Fibroblast of mammary gland (primary cell): ENCODE data around the gene TSPAN5.

Experiments used
- DNase-seq: peaks from one replicate; pipeline ENCODE4 v3.0.0-alpha.2; 2010; ENCODE audit warnings: low read depth
- H3K4me3 ChIP-seq: 2 replicates; pipeline ENCODE4 v1.5.1; 2011; ENCODE audit warnings: low read depth, mild to moderate bottlenecking, low read length, moderate library complexity; ENCODE audit not compliant: control insufficient read depth
- CTCF ChIP-seq: conservative IDR thresholded peaks from 2 replicates; pipeline ENCODE4 v1.5.1; 2011; ENCODE audit warnings: low read depth, low read length, inconsistent platforms; ENCODE audit not compliant: control insufficient read depth, insufficient read depth

The TSPAN5 gene

GRCh38 chr4:98447648-98448047 lies 210.8 kb downstream of the TSPAN5 start:
- no peak for TF ChIP-seq CTCF
- no peak overlapping the region for H3K4me3 ChIP-seq
- DNase-seq: no peak

GRCh38 chr4:98446499-98447375 lies 211.7 kb downstream of the TSPAN5 start:
- DNase-seq: peak; percentile 82
- H3K4me3 ChIP-seq: no peak overlapping the region
- no peak for TF ChIP-seq CTCF

- DNase-seq: no peak
- no peak overlapping the region for H3K4me3 ChIP-seq
- TF ChIP-seq CTCF: no peak
These were observed 214.0 kb downstream of the TSPAN5 start for GRCh38 chr4:98444371-98444770.

GRCh38 chr4:98434816-98435215 lies 223.6 kb downstream of the TSPAN5 start:
- DNase-seq: peak; percentile 36
- TF ChIP-seq CTCF: no peak
- H3K4me3 ChIP-seq: no peak overlapping the region

GRCh38 chr4:98433691-98434090 lies 224.7 kb downstream of the TSPAN5 start:
- no peak for TF ChIP-seq CTCF
- no peak for DNase-seq
- H3K4me3 ChIP-seq: no peak overlapping the region

- no peak overlapping the region for H3K4me3 ChIP-seq
- no peak for TF ChIP-seq CTCF
- peak; percentile 87 for DNase-seq
These were observed 227.6 kb downstream of the TSPAN5 start for GRCh38 chr4:98430708-98431403.

- no peak for TF ChIP-seq CTCF
- DNase-seq: no peak
- H3K4me3 ChIP-seq: no peak overlapping the region
These were observed 235.4 kb downstream of the TSPAN5 start for GRCh38 chr4:98423009-98423408.
